Esophagus squamous epithelium (tissue), 5 donors: Measurements from ENCODE around the gene PPL. TPM values are rescaled to one million over a fixed set of nuclear protein-coding genes. Genes with fewer than 3 reads are reported as not detected.
"Not testable (repeated sequence)": the region's sequence is repeated elsewhere in the genome, so short reads cannot be mapped to it uniquely, and the experiment has no call there.

ENCODE experiments used
- DNase-seq: peaks from one replicate; lab custom pipeline; 2025; lab: John Stamatoyannopoulos, UW
- H3K27ac ChIP-seq, 4 donors: fragments of 200-600 bp; sonication (generic); one replicate each; pipeline ENCODE4 v1.5.1; 2016 to 2019; ENCODE audit warnings: mild to moderate bottlenecking in 1 of 4
- H3K27me3 ChIP-seq, 4 donors: fragments of 200-600 bp; sonication (generic); 1 replicate in 3 of 4; 2 replicates in 1 of 4; pipeline versions ENCODE4 v1.5.1 to v1.6.0; 2017 to 2021; ENCODE audit warnings: antibody characterized with exemption in 1 of 4
- H3K36me3 ChIP-seq, 3 donors: fragments of 200-600 bp; sonication (generic); one replicate each; pipeline ENCODE4 v1.5.1; 2016 to 2019
- H3K4me1 ChIP-seq, 3 donors: fragments of 200-600 bp; sonication (generic); one replicate each; pipeline ENCODE4 v1.5.1; 2017 to 2019
- H3K4me3 ChIP-seq, 4 donors: fragments of 200-600 bp; sonication (generic); 1 replicate in 3 of 4; 2 replicates in 1 of 4; pipeline ENCODE4 v1.5.1; 2016 to 2019; ENCODE audit warnings: mild to moderate bottlenecking in 2 of 4, moderate library complexity in 1 of 4
- H3K9me3 ChIP-seq, 3 donors: fragments of 200-600 bp; sonication (generic); one replicate each; pipeline ENCODE4 v1.5.1; 2016 to 2019
- CTCF ChIP-seq, 6 experiments: fragments of 450-650 bp in 4 of 6; fragments of 200-600 bp in 2 of 6; sonication (generic) in 2 of 6; IDR thresholded peaks; one replicate each; pipeline ENCODE4 v1.5.1; 2016 to 2019; ENCODE audit warnings: antibody characterized with exemption in 6 of 6, mild to moderate bottlenecking in 4 of 6, moderate library complexity in 4 of 6
- POLR2A ChIP-seq, 4 donors: fragments of 450-650 bp; IDR thresholded peaks; one replicate each; pipeline ENCODE4 v1.6.1; 2017; ENCODE audit warnings: antibody characterized with exemption in 4 of 4, mild to moderate bottlenecking in 4 of 4, moderate library complexity in 3 of 4
- WGBS, 2 donors: methylation state at CpG; one replicate each; pipeline ENCODE4 v1.1.5; 2018; 5-methylcytosine and 5-hydroxymethylcytosine counted together
- intact Hi-C: fragments of 100-400 bp; cut with DNase I; formaldehyde crosslinking; loops from one replicate; pipeline ENCODE4 v1.15.0; 2022
- total RNA-seq, 4 donors: library from RNA; depleted of rRNA; stranded (reverse); fragments of >200 nt; gene quantifications; one replicate each; pipeline ENCODE4 v1.1.0, GENCODE V29; 2016
- donor health status: DM: yes; HTN: yes; CAD: no.

PPL gene
- total RNA-seq, 4 donors from 2014 or later, result 504 to 1,677 (median 860) TPM

- intact Hi-C loops, result loop anchor here (10.0 kb wide), 1 partner anchor 263 kb away; the partner anchor contains the start of gene NUDT16L1
- 12 to 15% methylated on average over 8 to 10 of the region's 10 CpGs for WGBS, 2 donors
- Histone ChIP-seq H3K27ac (peak overlapping the region; percentile 64 to 78 (median 74)), H3K4me3 (peak overlapping the region; percentile 38 to 75 (median 52)), H3K27me3 (peaks cover 0 to 16% (median 0%) of the 10 kb centered on the region in 4 donors), H3K36me3 (no peaks in the 10 kb centered on the region), H3K4me1 (peaks cover 10 to 43% (median 20%) of the 10 kb centered on the region in 3 donors), H3K9me3 (no peaks in the 10 kb centered on the region)
- no peak for DNase-seq
- TF ChIP-seq POLR2A (IDR thresholded peaks at IDR 0.05), result no peak
- no peak for TF ChIP-seq CTCF (IDR thresholded peaks at IDR 0.05)
These were observed 20.4 kb upstream of the PPL start for GRCh38 chr16:4957420-4957719.

DNA sequence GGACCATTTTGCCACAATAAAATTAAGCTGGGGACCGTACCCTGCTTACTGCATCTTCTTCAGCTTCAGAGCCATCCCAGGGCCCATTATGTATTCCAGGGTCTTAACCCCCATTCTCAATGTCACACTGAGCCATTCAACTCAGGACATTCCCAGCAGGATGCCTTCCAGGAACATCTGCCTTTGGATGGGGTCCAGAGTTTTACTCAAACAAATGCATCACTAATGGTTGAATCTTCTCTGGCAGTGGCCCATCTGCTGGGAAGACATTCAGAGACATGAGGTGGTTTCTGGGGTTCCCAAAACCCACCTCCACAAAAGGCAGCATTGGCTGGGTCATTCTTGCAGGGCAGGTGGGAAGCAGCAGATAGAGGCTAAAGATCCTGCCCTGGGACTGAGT lies 17.8 kb upstream of the PPL start:
- no peak for DNase-seq
- peaks cover 0 to 11% (median 0%) of the 10 kb centered on the region in 4 donors for H3K27me3 ChIP-seq
- intact Hi-C loops, result loop anchor here (10.0 kb wide), 1 partner anchor 260 kb away; the partner anchor contains the start of gene NUDT16L1
- no peak for TF ChIP-seq POLR2A (IDR thresholded peaks at IDR 0.05)
- no peak for TF ChIP-seq CTCF (IDR thresholded peaks at IDR 0.05)
- peaks cover 10 to 43% (median 20%) of the 10 kb centered on the region in 3 donors for H3K4me1 ChIP-seq
- H3K9me3 ChIP-seq, result no peaks in the 10 kb centered on the region
- H3K4me3 ChIP-seq, result no peak overlapping the region
- WGBS, 2 donors, result 100% methylated on average over 1 of the region's 1 CpG
- H3K27ac ChIP-seq, result no peak overlapping the region
- no peaks in the 10 kb centered on the region for H3K36me3 ChIP-seq

DNA sequence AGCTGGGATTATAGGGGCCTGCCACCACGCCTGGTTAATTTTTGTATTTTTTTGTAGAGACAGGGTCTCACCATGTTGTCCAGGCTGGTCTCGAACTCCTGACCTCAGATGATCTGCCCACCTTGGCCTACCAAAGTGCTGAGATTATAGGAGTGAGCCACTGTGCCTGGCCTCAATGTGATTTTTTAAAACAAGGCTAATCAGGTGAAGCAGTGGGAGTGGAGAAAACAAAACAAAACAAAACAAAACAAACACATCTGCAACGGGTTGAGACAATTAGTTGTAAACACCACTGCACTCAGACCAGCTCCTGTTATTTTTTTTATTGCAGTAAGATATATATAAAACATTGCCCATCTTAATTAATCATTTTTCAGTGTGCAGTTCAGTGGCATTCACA lies 14.6 kb upstream of the PPL start:
- H3K4me1 ChIP-seq, result peaks cover 5 to 46% (median 18%) of the 10 kb centered on the region in 3 donors
- 58 to 63% methylated on average over 3 of the region's 3 CpGs for WGBS, 2 donors
- intact Hi-C loops, result loop anchor here (10.0 kb wide), 1 partner anchor 257 kb away; the partner anchor contains the start of gene NUDT16L1
- H3K4me3 ChIP-seq, H3K36me3 ChIP-seq, H3K27ac ChIP-seq, H3K9me3 ChIP-seq, H3K27me3 ChIP-seq, DNase-seq: not testable (repeated sequence)

- Histone ChIP-seq H3K27me3 (no peaks in the 10 kb centered on the region), H3K9me3 (no peaks in the 10 kb centered on the region), H3K4me1 (peaks cover 17 to 46% (median 26%) of the 10 kb centered on the region in 3 donors), H3K36me3 (no peaks in the 10 kb centered on the region), H3K4me3 (no peak overlapping the region), H3K27ac (no peak overlapping the region)
- WGBS, 2 donors, result 61 to 69% methylated on average over 10 of the region's 10 CpGs
- DNase-seq, result no peak
- TF ChIP-seq CTCF (IDR thresholded peaks at IDR 0.05), result no peak
- TF ChIP-seq POLR2A (IDR thresholded peaks at IDR 0.05), result no peak
- intact Hi-C loops, result loop anchor here (5.0 to 10.0 kb wide), 2 partner anchors 103 to 255 kb away; partner anchors contain the start of genes GLYR1, NUDT16L1 and UBN1
These were observed 13.0 kb upstream of the PPL start for GRCh38 chr16:4949986-4950385.

- WGBS, 2 donors, result 78 to 79% methylated on average over 13 to 15 of the region's 16 CpGs
These were observed 12.2 kb upstream of the PPL start for GRCh38 chr16:4948903-4949766.

More at GRCh38 chr16:4948903-4949766, 12.2 kb upstream of the PPL start:
- peak overlapping the region in 2 of 4 donors; percentile 96 to 98 for H3K27ac ChIP-seq
- no peaks in the 10 kb centered on the region for H3K27me3 ChIP-seq
- no peaks in the 10 kb centered on the region for H3K36me3 ChIP-seq
- no peak for DNase-seq
- H3K4me1 ChIP-seq, result peaks cover 25 to 51% (median 33%) of the 10 kb centered on the region in 3 donors
- TF ChIP-seq POLR2A (IDR thresholded peaks at IDR 0.05) (no peak), CTCF (IDR thresholded peaks at IDR 0.05) (no peak)
- H3K9me3 ChIP-seq, result no peaks in the 10 kb centered on the region
- H3K4me3 ChIP-seq, result no peak overlapping the region
- intact Hi-C loops, result loop anchor here (5.0 kb wide), 1 partner anchor 102 kb away; the partner anchor contains the start of genes GLYR1 and UBN1
